ENCODE data around the gene PRKCB. TPM values are rescaled to one million over a fixed set of nuclear protein-coding genes. Genes with fewer than 3 reads are reported as not detected.

PRKCB gene
- total and polyA plus RNA-seq, 9 donors: 0.38 to 5.0 (median 1.2) TPM

GRCh38 chr16:24045641-24046040 lies 209.9 kb downstream of the PRKCB start:
- no peak for DNase-seq
- H3K27ac ChIP-seq: no peak overlapping the region
- no peak for TF ChIP-seq EP300 (IDR thresholded peaks at IDR 0.05)
- TF ChIP-seq POLR2A (IDR thresholded peaks at IDR 0.05): no peak
- TF ChIP-seq, protein P1, sequence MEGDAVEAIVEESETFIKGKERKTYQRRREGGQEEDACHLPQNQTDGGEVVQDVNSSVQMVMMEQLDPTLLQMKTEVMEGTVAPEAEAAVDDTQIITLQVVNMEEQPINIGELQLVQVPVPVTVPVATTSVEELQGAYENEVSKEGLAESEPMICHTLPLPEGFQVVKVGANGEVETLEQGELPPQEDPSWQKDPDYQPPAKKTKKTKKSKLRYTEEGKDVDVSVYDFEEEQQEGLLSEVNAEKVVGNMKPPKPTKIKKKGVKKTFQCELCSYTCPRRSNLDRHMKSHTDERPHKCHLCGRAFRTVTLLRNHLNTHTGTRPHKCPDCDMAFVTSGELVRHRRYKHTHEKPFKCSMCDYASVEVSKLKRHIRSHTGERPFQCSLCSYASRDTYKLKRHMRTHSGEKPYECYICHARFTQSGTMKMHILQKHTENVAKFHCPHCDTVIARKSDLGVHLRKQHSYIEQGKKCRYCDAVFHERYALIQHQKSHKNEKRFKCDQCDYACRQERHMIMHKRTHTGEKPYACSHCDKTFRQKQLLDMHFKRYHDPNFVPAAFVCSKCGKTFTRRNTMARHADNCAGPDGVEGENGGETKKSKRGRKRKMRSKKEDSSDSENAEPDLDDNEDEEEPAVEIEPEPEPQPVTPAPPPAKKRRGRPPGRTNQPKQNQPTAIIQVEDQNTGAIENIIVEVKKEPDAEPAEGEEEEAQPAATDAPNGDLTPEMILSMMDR (IDR thresholded peaks at IDR 0.05): no peak
- WGBS, 3 donors: 16 to 22% (median 17%) methylated on average over 12 of the region's 12 CpGs
- H3K9me3 ChIP-seq: no peaks in the 10 kb centered on the region
- H3K4me1 ChIP-seq (ENCODE audit: insufficient read depth): no peaks in the 10 kb centered on the region
- intact Hi-C loops (cut with DNase I): no loop called here
- no peaks in the 10 kb centered on the region for H3K36me3 ChIP-seq
- no peak overlapping the region for H3K4me3 ChIP-seq
- H3K27me3 ChIP-seq: no peaks in the 10 kb centered on the region

DNA sequence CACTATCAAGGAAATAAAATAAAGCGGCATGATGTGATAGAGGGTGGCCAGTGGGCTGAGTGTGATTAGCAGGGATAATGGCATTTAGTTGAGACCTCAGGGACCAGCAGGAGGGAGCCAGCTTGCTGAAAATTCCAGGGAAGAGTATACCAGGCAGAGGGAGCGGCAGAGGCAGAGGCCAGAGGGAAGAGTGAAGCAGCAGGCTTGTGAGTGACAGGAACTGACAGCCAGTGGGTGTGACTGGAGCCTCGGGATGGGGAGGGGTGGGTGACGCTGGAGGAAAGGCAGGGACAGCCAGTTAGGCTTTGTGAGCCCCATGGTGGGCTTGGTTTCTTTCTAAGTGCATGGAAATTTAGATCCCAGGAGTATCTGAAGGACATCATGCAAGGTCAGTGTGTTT lies 210.7 kb downstream of the PRKCB start:
- no peak overlapping the region for H3K27ac ChIP-seq
- H3K4me3 ChIP-seq: no peak overlapping the region
- no peaks in the 10 kb centered on the region for H3K36me3 ChIP-seq
- DNase-seq: no peak
- TF ChIP-seq EP300 (IDR thresholded peaks at IDR 0.05): no peak
- TF ChIP-seq, protein P1 (IDR thresholded peaks at IDR 0.05): no peak
- TF ChIP-seq POLR2A (IDR thresholded peaks at IDR 0.05): no peak
- 54 to 59% (median 54%) methylated on average over 4 of the region's 4 CpGs for WGBS, 3 donors
- intact Hi-C loops (cut with DNase I): no loop called here
- no peaks in the 10 kb centered on the region for H3K4me1 ChIP-seq (ENCODE audit: insufficient read depth)
- no peaks in the 10 kb centered on the region for H3K27me3 ChIP-seq
- no peaks in the 10 kb centered on the region for H3K9me3 ChIP-seq

- H3K4me3 ChIP-seq: no peak overlapping the region
- H3K36me3 ChIP-seq: no peaks in the 10 kb centered on the region
- intact Hi-C loops (cut with DNase I): no loop called here
- no peak overlapping the region for H3K27ac ChIP-seq
- H3K4me1 ChIP-seq (ENCODE audit: insufficient read depth): no peaks in the 10 kb centered on the region
- TF ChIP-seq POLR2A (IDR thresholded peaks at IDR 0.05): no peak
- TF ChIP-seq, protein P1 (IDR thresholded peaks at IDR 0.05): no peak
- no peak for TF ChIP-seq EP300 (IDR thresholded peaks at IDR 0.05)
- no peaks in the 10 kb centered on the region for H3K27me3 ChIP-seq
- no peak for DNase-seq
- 84 to 95% (median 86%) methylated on average over 5 of the region's 5 CpGs for WGBS, 3 donors
- no peaks in the 10 kb centered on the region for H3K9me3 ChIP-seq
Observed at GRCh38 chr16:24049113-24049512, 213.3 kb downstream of the PRKCB start.

DNA sequence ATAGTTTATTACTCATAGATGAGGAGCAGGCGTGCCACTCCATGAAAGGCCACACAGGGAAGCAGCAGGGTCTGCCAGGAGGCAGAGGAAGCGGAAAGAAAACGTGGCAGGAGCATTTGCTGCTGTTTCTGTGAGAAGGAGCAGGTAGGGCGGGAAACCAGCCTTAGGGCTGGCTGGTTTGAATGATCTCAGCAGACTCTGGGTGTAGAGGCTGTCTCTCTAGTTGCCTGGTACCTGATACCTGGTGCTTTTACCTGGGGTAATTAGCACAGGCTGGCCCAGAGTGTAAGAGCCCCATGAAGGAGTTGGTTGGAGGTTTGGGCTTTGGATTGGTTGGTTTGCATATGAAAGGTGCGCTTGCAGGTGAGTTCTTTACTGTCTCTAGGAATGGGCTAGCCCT lies 215.3 kb downstream of the PRKCB start:
- intact Hi-C loops (cut with DNase I): no loop called here
- WGBS, 3 donors: 47 to 58% (median 54%) methylated on average over 5 of the region's 5 CpGs

More for the DNA sequence above, 215.3 kb downstream of the PRKCB start:
- no peak for DNase-seq
- Histone ChIP-seq H3K9me3 (no peaks in the 10 kb centered on the region), H3K4me1 (ENCODE audit: insufficient read depth) (no peaks in the 10 kb centered on the region), H3K27me3 (no peaks in the 10 kb centered on the region), H3K36me3 (no peaks in the 10 kb centered on the region), H3K4me3 (no peak overlapping the region), H3K27ac (no peak overlapping the region)
- TF ChIP-seq, protein P1 (IDR thresholded peaks at IDR 0.05): no peak
- TF ChIP-seq POLR2A (IDR thresholded peaks at IDR 0.05): no peak
- no peak for TF ChIP-seq EP300 (IDR thresholded peaks at IDR 0.05)

Data from ovary (tissue), 9 donors.